Measurements from ENCODE around the gene HAUS6. TPM values are rescaled to one million over a fixed set of nuclear protein-coding genes. Genes with fewer than 3 reads are reported as not detected.
"Not testable (repeated sequence)": the region's sequence is repeated elsewhere in the genome, so short reads cannot be mapped to it uniquely, and the experiment has no call there.

Gene HAUS6
- total RNA-seq, 2 experiments from 2014 or later = 30.7 to 32.7 TPM

GRCh38 chr9:19104515-19105282, 2.0 kb upstream of the HAUS6 start:
- Mint-ChIP-seq H3K36me3 (peaks cover 18% of the 10 kb centered on the region), H3K4me1 (peaks cover 27% of the 10 kb centered on the region), H3K27me3 (no peaks in the 10 kb centered on the region), H3K4me3 (peak overlapping the region; percentile 28), H3K27ac (peak overlapping the region; percentile 47), H3K9me3 (ENCODE audit: low read depth) (no peaks in the 10 kb centered on the region)
- DNase-seq (no peak), ATAC-seq (no peak)
- CTCF ChIA-PET = interaction anchor here (0.8 to 3.0 kb wide), 5 partner anchors 8 to 70 kb away, joined by 3 to 11 read pairs (median 5); partner anchors contain the start of gene RRAGA

- H3K4me3 Mint-ChIP-seq = peak overlapping the region; percentile 85
- H3K36me3 Mint-ChIP-seq = peaks cover 26% of the 10 kb centered on the region
- ATAC-seq (peak; percentile 37), DNase-seq (peak; percentile 70)
- H3K27me3 Mint-ChIP-seq = no peaks in the 10 kb centered on the region
- CTCF ChIA-PET = interaction anchor here (1.2 to 2.2 kb wide), 5 partner anchors 17 to 363 kb away, joined by 3 to 8 read pairs (median 4); no protein-coding TSS in a partner anchor
- H3K4me1 Mint-ChIP-seq = peaks cover 38% of the 10 kb centered on the region
- peak overlapping the region; percentile 97 for H3K27ac Mint-ChIP-seq
- H3K9me3 Mint-ChIP-seq (ENCODE audit: low read depth) = no peaks in the 10 kb centered on the region
Observed at GRCh38 chr9:19102181-19102630, 498 bp downstream of the HAUS6 start.

GRCh38 chr9:19101203-19101602, 1.5 kb downstream of the HAUS6 start:
- Mint-ChIP-seq H3K4me1 (peaks cover 44% of the 10 kb centered on the region), H3K27me3 (no peaks in the 10 kb centered on the region), H3K36me3 (peaks cover 30% of the 10 kb centered on the region), H3K4me3 (peak overlapping the region; percentile 85), H3K27ac (peak overlapping the region; percentile 9), H3K9me3 (ENCODE audit: low read depth) (no peaks in the 10 kb centered on the region)
- no peak for DNase-seq
- ATAC-seq = no peak
- CTCF ChIA-PET = interaction anchor here (0.9 to 2.2 kb wide), 7 partner anchors 16 to 364 kb away, joined by 3 to 8 read pairs (median 3); no protein-coding TSS in a partner anchor

- peak overlapping the region; percentile 18 for H3K4me3 Mint-ChIP-seq
- peak overlapping the region; percentile 56 for H3K27ac Mint-ChIP-seq
- peaks cover 42% of the 10 kb centered on the region for H3K4me1 Mint-ChIP-seq
- not testable (repeated sequence) for H3K27me3 Mint-ChIP-seq; ATAC-seq; DNase-seq; H3K9me3 Mint-ChIP-seq (ENCODE audit: low read depth)
- H3K36me3 Mint-ChIP-seq = peaks cover 47% of the 10 kb centered on the region
- CTCF ChIA-PET = interaction anchor here (1.2 to 1.6 kb wide), 2 partner anchors 12 to 77 kb away, joined by 5 to 12 read pairs; no protein-coding TSS in a partner anchor
Observed at GRCh38 chr9:19097431-19097830, 5.3 kb downstream of the HAUS6 start.

- no peaks in the 10 kb centered on the region for H3K27me3 Mint-ChIP-seq
- H3K4me3 Mint-ChIP-seq = no peak overlapping the region
- DNase-seq (no peak), ATAC-seq (no peak)
- CTCF ChIA-PET = interaction anchor here (1.2 to 3.2 kb wide), 4 partner anchors 9 to 377 kb away, joined by 3 to 20 read pairs (median 12); no protein-coding TSS in a partner anchor
- H3K4me1 Mint-ChIP-seq = no peaks in the 10 kb centered on the region
- peaks cover 33% of the 10 kb centered on the region for H3K36me3 Mint-ChIP-seq
- H3K27ac Mint-ChIP-seq = no peak overlapping the region
- no peaks in the 10 kb centered on the region for H3K9me3 Mint-ChIP-seq (ENCODE audit: low read depth)
Observed at GRCh38 chr9:19087106-19088000, 15.4 kb downstream of the HAUS6 start.

GRCh38 chr9:19085295-19085694, 17.4 kb downstream of the HAUS6 start:
- H3K9me3 Mint-ChIP-seq (ENCODE audit: low read depth) = no peaks in the 10 kb centered on the region
- H3K27ac Mint-ChIP-seq = peak overlapping the region; percentile 2
- no peak for DNase-seq
- no peak overlapping the region for H3K4me3 Mint-ChIP-seq
- H3K4me1 Mint-ChIP-seq = no peaks in the 10 kb centered on the region
- ATAC-seq = peak; percentile 47
- CTCF ChIA-PET = interaction anchor here (0.7 to 3.2 kb wide), 12 partner anchors 9 to 379 kb away, joined by 3 to 20 read pairs (median 5); partner anchors contain the start of gene RRAGA
- H3K27me3 Mint-ChIP-seq = no peaks in the 10 kb centered on the region
- peaks cover 32% of the 10 kb centered on the region for H3K36me3 Mint-ChIP-seq

- CTCF ChIA-PET = interaction anchor here (0.6 to 1.7 kb wide), 2 partner anchors 26 to 100 kb away, joined by 3 to 7 read pairs; partner anchors contain the start of gene RRAGA
- Mint-ChIP-seq H3K36me3 (peaks cover 54% of the 10 kb centered on the region), H3K4me1 (peaks cover 6% of the 10 kb centered on the region), H3K27ac (no peak overlapping the region), H3K4me3 (no peak overlapping the region), H3K27me3 (no peaks in the 10 kb centered on the region), H3K9me3 (ENCODE audit: low read depth) (no peaks in the 10 kb centered on the region)
- ATAC-seq = no peak
- no peak for DNase-seq
Observed at GRCh38 chr9:19074836-19075235, 27.9 kb downstream of the HAUS6 start.

GRCh38 chr9:19074229-19074628, 28.5 kb downstream of the HAUS6 start:
- Mint-ChIP-seq H3K27me3 (no peaks in the 10 kb centered on the region), H3K27ac (no peak overlapping the region), H3K4me3 (no peak overlapping the region), H3K4me1 (peaks cover 6% of the 10 kb centered on the region), H3K9me3 (ENCODE audit: low read depth) (no peaks in the 10 kb centered on the region), H3K36me3 (peaks cover 58% of the 10 kb centered on the region)
- no peak for ATAC-seq
- CTCF ChIA-PET = interaction anchor here (0.6 to 1.7 kb wide), 3 partner anchors 10 to 100 kb away, joined by 3 to 7 read pairs (median 3); partner anchors contain the start of gene RRAGA
- no peak for DNase-seq

GRCh38 chr9:19057033-19057432, 45.7 kb downstream of the HAUS6 start:
- peaks cover 4% of the 10 kb centered on the region for H3K4me1 Mint-ChIP-seq
- ATAC-seq = no peak
- H3K27ac Mint-ChIP-seq = no peak overlapping the region
- CTCF ChIA-PET = interaction anchor here (0.7 kb wide), 1 partner anchor 9 kb away, joined by 3 read pairs; no protein-coding TSS in a partner anchor
- H3K9me3 Mint-ChIP-seq (ENCODE audit: low read depth) = no peaks in the 10 kb centered on the region
- peaks cover 56% of the 10 kb centered on the region for H3K36me3 Mint-ChIP-seq
- H3K4me3 Mint-ChIP-seq = no peak overlapping the region
- DNase-seq = no peak
- H3K27me3 Mint-ChIP-seq = no peaks in the 10 kb centered on the region

GRCh38 chr9:19050637-19051591, 51.8 kb downstream of the HAUS6 start:
- Mint-ChIP-seq H3K9me3 (ENCODE audit: low read depth) (no peaks in the 10 kb centered on the region), H3K4me3 (peak overlapping the region; percentile 93), H3K27ac (peak overlapping the region; percentile 99), H3K36me3 (peaks cover 21% of the 10 kb centered on the region), H3K27me3 (no peaks in the 10 kb centered on the region), H3K4me1 (peaks cover 28% of the 10 kb centered on the region)
- CTCF ChIA-PET = interaction anchor here (0.6 to 5.0 kb wide), 6 partner anchors 62 to 414 kb away, joined by 3 to 43 read pairs (median 6); no protein-coding TSS in a partner anchor
- no peak for ATAC-seq
- no peak for DNase-seq

GRCh38 chr9:19049917-19050636, 52.6 kb downstream of the HAUS6 start:
- Mint-ChIP-seq H3K36me3 (peaks cover 18% of the 10 kb centered on the region), H3K4me1 (peaks cover 28% of the 10 kb centered on the region), H3K9me3 (ENCODE audit: low read depth) (no peaks in the 10 kb centered on the region), H3K27ac (peak overlapping the region; percentile 99), H3K27me3 (no peaks in the 10 kb centered on the region), H3K4me3 (peak overlapping the region; percentile 93)
- CTCF ChIA-PET = interaction anchor here (0.6 to 5.0 kb wide), 6 partner anchors 125 to 415 kb away, joined by 3 to 43 read pairs (median 10); no protein-coding TSS in a partner anchor
- ATAC-seq (peak; percentile 4), DNase-seq (peak; percentile 54)

Measured in activated CD8-positive, alpha-beta memory T cell treated with anti-CD3 and anti-CD28 coated beads, Interleukin-2, amount 10 ng/mL, durations not matched to agents 7 days and 5 days (primary cell).